ENCODE results near the gene XPNPEP1. TPM values are rescaled to one million over a fixed set of nuclear protein-coding genes. Genes with fewer than 3 reads are reported as not detected.

The XPNPEP1 gene
- total RNA-seq, 6 experiments from 2014 or later = 13.9 to 57.8 (median 29.4) TPM

DNA sequence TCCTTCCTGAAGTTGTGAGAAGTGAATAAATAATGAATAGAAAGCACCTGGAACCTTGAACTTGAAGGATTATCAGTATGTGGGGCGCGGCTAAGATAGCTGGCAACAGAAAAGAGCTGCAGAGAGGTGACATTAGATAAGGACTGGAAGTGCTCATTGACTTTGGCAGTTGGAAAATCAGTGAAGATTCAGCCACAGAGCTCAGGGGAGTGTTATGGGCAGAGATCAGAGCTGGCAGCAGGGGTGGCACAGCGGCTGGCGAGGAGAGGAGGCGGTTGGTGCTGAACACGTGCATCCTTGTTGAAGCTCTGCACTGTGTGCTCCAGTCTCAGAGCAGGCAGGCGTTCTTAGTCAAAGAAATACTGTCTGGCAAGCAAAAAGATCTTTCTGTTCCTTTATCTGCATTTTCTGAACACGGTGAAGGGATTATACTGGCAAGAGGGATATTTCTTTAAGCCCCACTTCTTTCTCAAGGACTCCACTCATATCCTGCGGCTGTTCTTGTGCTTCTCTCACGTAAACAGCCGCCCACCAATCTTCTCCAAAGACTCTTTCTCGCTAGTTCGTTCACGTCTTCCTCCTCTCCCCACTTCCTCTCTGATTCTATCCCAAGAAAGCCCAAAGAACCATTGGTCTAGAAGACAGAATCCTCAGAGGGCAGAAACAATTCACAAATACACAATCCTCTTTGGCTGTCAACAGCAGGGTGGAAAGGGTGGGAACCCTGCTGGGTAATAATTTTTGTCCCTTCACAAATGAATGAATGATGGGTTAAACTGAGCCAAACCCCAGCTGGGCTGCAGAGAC lies 45.8 kb upstream of the XPNPEP1 start:
- H3K27ac ChIP-seq = no peak overlapping the region
- peaks cover 0 to 2% of the 10 kb centered on the region in 2 donors for H3K27me3 ChIP-seq
- intact Hi-C loops (cut with DNase I) = no loop called here
- H3K9me3 ChIP-seq = no peaks in the 10 kb centered on the region
- 80% methylated on average over 12 of the region's 14 CpGs for WGBS (ENCODE audit: insufficient coverage, low coverage, low lambda C conversion rate, missing lambda C conversion rate)
- DNase-seq (peak in 1 of 3 donors; percentile 54), ATAC-seq (no peak)
- TF ChIP-seq, protein P1, sequence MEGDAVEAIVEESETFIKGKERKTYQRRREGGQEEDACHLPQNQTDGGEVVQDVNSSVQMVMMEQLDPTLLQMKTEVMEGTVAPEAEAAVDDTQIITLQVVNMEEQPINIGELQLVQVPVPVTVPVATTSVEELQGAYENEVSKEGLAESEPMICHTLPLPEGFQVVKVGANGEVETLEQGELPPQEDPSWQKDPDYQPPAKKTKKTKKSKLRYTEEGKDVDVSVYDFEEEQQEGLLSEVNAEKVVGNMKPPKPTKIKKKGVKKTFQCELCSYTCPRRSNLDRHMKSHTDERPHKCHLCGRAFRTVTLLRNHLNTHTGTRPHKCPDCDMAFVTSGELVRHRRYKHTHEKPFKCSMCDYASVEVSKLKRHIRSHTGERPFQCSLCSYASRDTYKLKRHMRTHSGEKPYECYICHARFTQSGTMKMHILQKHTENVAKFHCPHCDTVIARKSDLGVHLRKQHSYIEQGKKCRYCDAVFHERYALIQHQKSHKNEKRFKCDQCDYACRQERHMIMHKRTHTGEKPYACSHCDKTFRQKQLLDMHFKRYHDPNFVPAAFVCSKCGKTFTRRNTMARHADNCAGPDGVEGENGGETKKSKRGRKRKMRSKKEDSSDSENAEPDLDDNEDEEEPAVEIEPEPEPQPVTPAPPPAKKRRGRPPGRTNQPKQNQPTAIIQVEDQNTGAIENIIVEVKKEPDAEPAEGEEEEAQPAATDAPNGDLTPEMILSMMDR (IDR thresholded peaks at IDR 0.05) = no peak
- TF ChIP-seq POLR2A (IDR thresholded peaks at IDR 0.05) = no peak
- H3K4me3 ChIP-seq = no peak overlapping the region
- peaks cover 0 to 38% (median 4%) of the 10 kb centered on the region in 4 donors for H3K4me1 ChIP-seq
- H3K36me3 ChIP-seq = no peaks in the 10 kb centered on the region

DNA sequence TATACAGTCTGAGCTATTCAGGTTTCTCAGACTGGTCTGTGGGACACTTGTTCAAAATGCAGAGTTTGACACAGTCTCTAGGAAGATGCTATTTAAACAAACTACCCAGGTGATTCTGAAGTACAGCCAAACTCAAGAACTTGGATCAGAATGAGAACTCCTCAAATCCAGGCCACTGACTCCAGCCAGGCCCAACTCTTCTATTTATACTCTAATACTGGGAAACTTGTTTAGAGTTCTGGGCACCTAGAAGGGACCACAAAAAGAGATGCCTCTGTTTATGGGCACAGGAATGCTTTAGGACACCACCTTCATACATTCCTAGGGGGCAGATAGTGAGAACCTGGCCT lies 44.4 kb upstream of the XPNPEP1 start:
- intact Hi-C loops (cut with DNase I) = no loop called here
- Histone ChIP-seq H3K9me3 (no peaks in the 10 kb centered on the region), H3K36me3 (no peaks in the 10 kb centered on the region), H3K4me1 (peaks cover 0 to 32% (median 4%) of the 10 kb centered on the region in 4 donors), H3K27ac (peak overlapping the region; percentile 11 to 35 (median 21)), H3K27me3 (peaks cover 0 to 2% of the 10 kb centered on the region in 2 donors), H3K4me3 (no peak overlapping the region)
- TF ChIP-seq, protein P1 (IDR thresholded peaks at IDR 0.05) = no peak
- no peak for TF ChIP-seq POLR2A (IDR thresholded peaks at IDR 0.05)
- DNase-seq (no peak), ATAC-seq (no peak)

DNA sequence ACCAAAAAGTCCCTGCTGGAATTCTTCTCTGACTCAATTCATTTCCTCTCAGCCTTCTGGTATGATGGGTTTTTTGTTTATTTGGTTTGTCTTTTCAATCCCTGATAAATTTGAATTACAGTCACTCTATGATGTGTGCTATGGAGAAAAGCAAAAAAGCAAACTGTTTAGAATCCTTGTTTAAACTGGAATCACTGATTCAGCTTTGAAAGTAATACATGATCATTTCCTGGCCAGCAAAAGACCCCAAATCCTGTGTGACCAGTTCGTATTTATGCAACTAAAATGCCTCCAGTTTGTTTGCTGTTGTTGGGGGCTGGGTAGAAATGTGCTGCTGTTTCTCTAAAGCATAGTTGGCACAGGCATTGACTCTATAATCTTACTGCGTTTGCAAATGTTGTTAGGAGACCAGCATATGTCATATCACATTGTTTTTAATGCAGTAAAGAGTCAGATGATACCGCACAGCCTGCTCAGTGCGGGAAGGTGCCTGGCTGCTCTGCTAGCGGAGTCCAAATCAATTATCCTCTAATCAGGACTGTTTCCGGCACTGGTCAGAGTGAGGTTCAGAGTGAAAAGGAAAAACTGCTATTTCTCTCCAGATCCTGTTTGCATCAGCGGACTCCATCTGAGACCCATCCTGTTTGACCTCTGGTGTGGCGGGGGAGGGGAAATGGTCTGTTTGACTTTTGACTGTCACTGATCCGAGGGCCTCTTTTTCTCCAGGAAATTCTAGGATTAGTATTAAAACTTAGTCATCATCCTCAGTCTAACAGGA lies 43.8 kb upstream of the XPNPEP1 start:
- DNase-seq (peak in 2 of 3 donors; percentile 55 to 63), ATAC-seq (peak; percentile 61 to 78 (median 70))
- TF ChIP-seq, protein P1 (IDR thresholded peaks at IDR 0.05) = no peak
- TF ChIP-seq POLR2A (IDR thresholded peaks at IDR 0.05) = no peak
- no peaks in the 10 kb centered on the region for H3K36me3 ChIP-seq
- no peak overlapping the region for H3K4me3 ChIP-seq
- intact Hi-C loops (cut with DNase I) = no loop called here
- H3K27me3 ChIP-seq = peaks cover 0 to 2% of the 10 kb centered on the region in 2 donors
- no peaks in the 10 kb centered on the region for H3K9me3 ChIP-seq
- peaks cover 0 to 27% (median 4%) of the 10 kb centered on the region in 4 donors for H3K4me1 ChIP-seq
- H3K27ac ChIP-seq = peak overlapping the region in 2 of 3 donors; percentile 0 to 1
- WGBS (ENCODE audit: insufficient coverage, low coverage, low lambda C conversion rate, missing lambda C conversion rate) = 43% methylated on average over 9 of the region's 9 CpGs

DNA sequence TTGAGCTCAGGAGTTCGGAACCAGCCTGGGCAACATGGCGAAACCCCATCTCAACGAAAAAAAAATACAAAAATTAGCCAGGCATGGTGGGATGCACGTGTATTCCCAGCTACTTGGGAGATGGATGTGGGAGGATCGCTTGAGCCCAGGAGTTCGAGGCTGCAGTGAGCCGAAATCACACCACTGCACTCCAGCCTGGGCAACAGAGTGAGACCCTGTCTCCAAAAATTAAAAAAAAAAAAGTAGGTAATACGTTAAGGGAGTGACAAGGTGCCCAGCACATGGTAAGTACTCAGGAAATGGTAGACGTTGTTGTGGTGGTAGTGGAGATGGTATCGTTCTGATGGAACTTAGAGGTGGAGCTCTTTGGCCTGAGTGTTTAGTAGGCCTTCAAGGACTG lies 41.0 kb upstream of the XPNPEP1 start:
- no peak for ATAC-seq
- Histone ChIP-seq H3K27ac (no peak overlapping the region), H3K4me1 (peaks cover 0 to 22% (median 4%) of the 10 kb centered on the region in 4 donors)

More for the DNA sequence above, 41.0 kb upstream of the XPNPEP1 start:
- Histone ChIP-seq H3K4me3 (no peak overlapping the region), H3K36me3 (no peaks in the 10 kb centered on the region), H3K27me3 (no peaks in the 10 kb centered on the region), H3K9me3 (no peaks in the 10 kb centered on the region)
- TF ChIP-seq POLR2A (IDR thresholded peaks at IDR 0.05) = no peak
- TF ChIP-seq, protein P1 (IDR thresholded peaks at IDR 0.05) = no peak
- WGBS (ENCODE audit: insufficient coverage, low coverage, low lambda C conversion rate, missing lambda C conversion rate) = 83% methylated on average over 10 of the region's 10 CpGs
- DNase-seq = no peak
- intact Hi-C loops (cut with DNase I) = no loop called here
